ENCODE data around the gene TRIM72. TPM values are rescaled to one million over a fixed set of nuclear protein-coding genes. Genes with fewer than 3 reads are reported as not detected.
"Not testable (repeated sequence)": the region's sequence is repeated elsewhere in the genome, so short reads cannot be mapped to it uniquely, and the experiment has no call there.

Gene TRIM72
- polyA plus RNA-seq, 4 donors = 0.08 to 0.17 (median 0.11) TPM

DNA sequence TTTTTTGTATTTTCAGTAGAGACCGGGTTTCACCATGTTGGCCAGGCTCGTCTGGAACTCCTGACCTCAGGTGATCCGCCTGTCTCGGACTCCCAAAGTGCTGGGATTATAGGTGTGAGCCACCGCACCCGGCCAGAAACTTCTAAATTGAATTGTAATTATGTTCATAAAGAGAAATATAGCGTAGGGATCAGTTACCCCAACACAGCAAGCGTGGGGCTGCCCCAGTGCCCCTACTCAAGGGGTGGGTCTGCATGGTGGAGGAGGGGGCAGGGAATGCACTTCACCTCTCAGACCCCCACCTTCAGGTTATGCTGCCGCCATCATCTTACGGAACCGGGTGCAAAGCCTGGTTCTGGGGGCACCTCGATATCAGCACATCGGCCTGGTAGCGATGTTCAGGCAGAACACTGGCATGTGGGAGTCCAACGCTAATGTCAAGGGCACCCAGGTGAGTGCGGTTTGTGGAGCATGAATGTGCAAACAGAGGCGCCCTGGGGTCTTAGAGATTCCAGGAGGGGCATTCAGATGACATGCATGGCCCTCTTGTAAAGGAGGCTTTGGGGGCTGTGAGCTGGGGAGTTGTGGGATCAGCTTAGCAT is 63.8 kb downstream of the TRIM72 start:
- no peak for DNase-seq (ENCODE audit: low read depth in 4 of 4, low spot score in 3 of 4)

DNA sequence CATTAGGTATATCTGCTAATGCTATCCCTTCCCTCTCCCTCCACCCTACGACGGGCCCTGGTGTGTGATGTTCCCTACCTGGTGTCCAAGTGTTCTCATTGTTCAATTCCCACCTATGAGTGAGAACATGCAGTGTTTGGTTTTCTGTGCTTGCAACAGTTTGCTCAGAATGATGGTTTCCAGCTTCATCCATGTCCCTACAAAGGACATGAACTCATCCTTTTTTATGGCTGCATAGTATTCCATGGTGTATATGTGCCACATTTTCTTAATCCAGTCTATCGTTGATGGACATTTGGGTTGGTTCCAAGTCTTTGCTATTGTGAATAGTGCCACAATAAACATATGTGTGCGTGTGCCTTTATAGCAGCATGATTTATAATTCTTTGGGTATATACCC is 64.9 kb downstream of the TRIM72 start:
- DNase-seq (ENCODE audit: low read depth in 4 of 4, low spot score in 3 of 4) = not testable (repeated sequence)

Other genes starting within 250 kb of the TRIM72 start
- 10 to 100 TPM in 1 of 4 donors, 1 to 10 TPM in 3; 9.4 to 10.1 (median 9.7) TPM for gene HSD3B7, start 228.9 kb upstream of the TRIM72 start, polyA plus RNA-seq (ENCODE audit: insufficient read length in 4 of 4)
- 1 to 10 TPM in 3 of 4 donors, under 1 TPM in 1; 0.73 to 2.1 (median 1.2) TPM for gene STX1B, start 203.5 kb upstream of the TRIM72 start, polyA plus RNA-seq (ENCODE audit: insufficient read length in 4 of 4)
- 10 to 100 TPM; 31.8 to 41.9 (median 35.2) TPM for gene STX4, start 180.6 kb upstream of the TRIM72 start, polyA plus RNA-seq (ENCODE audit: insufficient read length in 4 of 4)
- 1 to 10 TPM; 3.9 to 7.6 (median 4.5) TPM for gene ZNF668, start 139.9 kb upstream of the TRIM72 start, polyA plus RNA-seq (ENCODE audit: insufficient read length in 4 of 4)
- gene ZNF646, start 139.7 kb upstream of the TRIM72 start, polyA plus RNA-seq (ENCODE audit: insufficient read length in 4 of 4) = 10 to 100 TPM; 11.2 to 14.5 (median 13.0) TPM
- 1 to 10 TPM; 1.1 to 1.4 (median 1.2) TPM for gene PRSS53, start 125.2 kb upstream of the TRIM72 start, polyA plus RNA-seq (ENCODE audit: insufficient read length in 4 of 4)
- gene VKORC1, start 119.3 kb upstream of the TRIM72 start, polyA plus RNA-seq (ENCODE audit: insufficient read length in 4 of 4) = 10 to 100 TPM; 64.9 to 90.5 (median 71.9) TPM
- gene BCKDK, start 105.7 kb upstream of the TRIM72 start, polyA plus RNA-seq (ENCODE audit: insufficient read length in 4 of 4) = 10 to 100 TPM; 32.9 to 50.8 (median 35.8) TPM
- gene KAT8, start 96.5 kb upstream of the TRIM72 start, polyA plus RNA-seq (ENCODE audit: insufficient read length in 4 of 4) = 10 to 100 TPM; 63.3 to 68.3 (median 67.3) TPM
- 10 to 100 TPM; 58.9 to 87.4 (median 63.5) TPM for gene PRSS8, start 78.4 kb upstream of the TRIM72 start, polyA plus RNA-seq (ENCODE audit: insufficient read length in 4 of 4)
- gene PRSS36, start 64.1 kb upstream of the TRIM72 start, polyA plus RNA-seq (ENCODE audit: insufficient read length in 4 of 4) = 1 to 10 TPM; 1.2 to 1.8 (median 1.6) TPM
- 100 to 1,000 TPM; 601 to 671 (median 647) TPM for gene FUS, start 34.0 kb upstream of the TRIM72 start, polyA plus RNA-seq (ENCODE audit: insufficient read length in 4 of 4)
- gene PYCARD, start 11.4 kb upstream of the TRIM72 start, polyA plus RNA-seq (ENCODE audit: insufficient read length in 4 of 4) = 10 to 100 TPM in 3 of 4 donors, 1 to 10 TPM in 1; 9.1 to 13.4 (median 10.9) TPM
- not detected for gene PYDC1, start 3.0 kb downstream of the TRIM72 start, polyA plus RNA-seq (ENCODE audit: insufficient read length in 4 of 4)
- gene ITGAM, start 45.9 kb downstream of the TRIM72 start, polyA plus RNA-seq (ENCODE audit: insufficient read length in 4 of 4) = 1 to 10 TPM; 1.4 to 2.6 (median 1.8) TPM
- gene ITGAX, start 141.1 kb downstream of the TRIM72 start, polyA plus RNA-seq (ENCODE audit: insufficient read length in 4 of 4) = 1 to 10 TPM in 2 of 4 donors, under 1 TPM in 2; 0.48 to 1.1 (median 0.89) TPM
- under 1 TPM; 0.07 to 0.29 (median 0.20) TPM for gene ITGAD, start 179.2 kb downstream of the TRIM72 start, polyA plus RNA-seq (ENCODE audit: insufficient read length in 4 of 4)
- gene COX6A2, start 214.2 kb downstream of the TRIM72 start, polyA plus RNA-seq (ENCODE audit: insufficient read length in 4 of 4) = 1 to 10 TPM in 1 of 4 donors, under 1 TPM in 3; 0.66 to 1.6 (median 0.77) TPM
- gene ZNF843, start 228.7 kb downstream of the TRIM72 start, polyA plus RNA-seq (ENCODE audit: insufficient read length in 4 of 4) = 1 to 10 TPM; 2.7 to 3.4 (median 3.0) TPM
- 10 to 100 TPM; 10.3 to 16.3 (median 11.2) TPM for gene ARMC5, start 245.4 kb downstream of the TRIM72 start, polyA plus RNA-seq (ENCODE audit: insufficient read length in 4 of 4)